Stomach (tissue), 19 donors: ENCODE measurements around the gene MTCH2. TPM values are rescaled to one million over a fixed set of nuclear protein-coding genes. Genes with fewer than 3 reads are reported as not detected.

Experiments used
- DNase-seq, 2 donors: peaks; one replicate each; pipeline versions ENCODE4 v3.0.0 to v3.0.0-alpha.2; 2013 to 2019
- H3K27ac ChIP-seq, 5 donors: fragments of 200-600 bp in 4 of 5; sonication (generic) in 4 of 5; one replicate each; pipeline ENCODE4 v1.5.1; 2013 to 2019; ENCODE audit warnings: mild to moderate bottlenecking in 1 of 5, moderate library complexity in 1 of 5
- H3K27me3 ChIP-seq, 3 donors: fragments of 200-600 bp; sonication (generic); one replicate each; pipeline ENCODE4 v1.5.1; 2017 to 2019; ENCODE audit warnings: mixed run types in 1 of 3
- H3K36me3 ChIP-seq, 4 donors: fragments of 200-600 bp; sonication (generic); 1 replicate in 3 of 4; 2 replicates in 1 of 4; pipeline ENCODE4 v1.5.1; 2016 to 2019
- H3K4me1 ChIP-seq, 4 donors: fragments of 200-600 bp; sonication (generic); one replicate each; pipeline ENCODE4 v1.5.1; 2016 to 2019
- H3K4me3 ChIP-seq, 4 donors: fragments of 200-600 bp; sonication (generic) in 3 of 4; one replicate each; pipeline ENCODE4 v1.5.1; 2016 to 2019; ENCODE audit warnings: mild to moderate bottlenecking in 1 of 4
- H3K9me3 ChIP-seq, 4 donors: fragments of 200-600 bp; sonication (generic); one replicate each; pipeline ENCODE4 v1.5.1; 2016 to 2019
- EP300 ChIP-seq: sonication (generic); formaldehyde crosslinking; IDR thresholded peaks from one replicate; pipeline ENCODE4 v1.6.1; 2017; ENCODE audit warnings: antibody characterized with exemption
- POLR2A ChIP-seq, 4 donors: fragments of 450-650 bp; IDR thresholded peaks; one replicate each; pipeline ENCODE4 v1.6.1; 2016; ENCODE audit warnings: antibody characterized with exemption in 4 of 4, control low read depth in 2 of 4, mild to moderate bottlenecking in 1 of 4, moderate library complexity in 1 of 4
- POLR2AphosphoS5 ChIP-seq, 3 donors: sonication (generic); formaldehyde crosslinking; IDR thresholded peaks; one replicate each; pipeline ENCODE4 v1.6.1; 2016; ENCODE audit warnings: antibody characterized with exemption in 3 of 3
- WGBS, 5 donors: extraction: QIAGEN DNeasy Blood & Tissue Kit in 3 of 5; methylation state at CpG; one replicate each; pipeline versions ENCODE4 v1.1.5 to v1.1.7; 2013 to 2018; 5-methylcytosine and 5-hydroxymethylcytosine counted together
- intact Hi-C: fragments of 100-400 bp; cut with DNase I; formaldehyde crosslinking; loops from one replicate; pipeline ENCODE4 v1.15.1; 2023; ENCODE audit warnings: low total_unique reads
- long read RNA-seq, 10 donors: transcript quantifications; one replicate each; lab custom pipeline, GENCODE V29; 2026
- polyA plus RNA-seq, 3 donors: library from polyadenylated mRNA; stranded (reverse); fragments of 200-250 nt; gene quantifications; one replicate each; pipeline ENCODE4 v1.2.3, GENCODE V29; 2013
- total RNA-seq, 5 donors: library from RNA; depleted of rRNA; stranded (reverse); fragments of >200 nt; gene quantifications; one replicate each; pipeline versions ENCODE4 v1.1.0 to v1.2.3, GENCODE V29; 2014 to 2016
- TF ChIP-seq, protein P1 (sequence below), 7 experiments: fragments of 450-650 bp in 4 of 7; fragments of 200-600 bp in 3 of 7; sonication (generic) in 3 of 7; IDR thresholded peaks; one replicate each; pipeline ENCODE4 v1.5.1; 2016 to 2019; ENCODE audit warnings: antibody characterized with exemption in 7 of 7, control low read depth in 2 of 7, mild to moderate bottlenecking in 1 of 7
- donor health status: healthy with polysubstance abuse.
- donor health status: Bipolar disorder and iron deficiency.
- donor health status: healthy.

The MTCH2 gene
- total RNA-seq: 10 to 100 TPM; 21.7 to 86.2 (median 49.6) TPM
- 10 to 100 TPM; 27.6 to 48.8 (median 37.2) TPM for polyA plus RNA-seq
- long read RNA-seq, donor 1, transcript MTCH2-201 (13 exons, 2,587 nt): major isoform, 5 of 5 reads
- long read RNA-seq, donor 1, partial matches to known transcripts: 0 of 5 reads
- long read RNA-seq, donor 1, other reads (novel, unspliced or antisense): 0 of 5 reads
- long read RNA-seq, donor 2, transcript MTCH2-201 (13 exons, 2,587 nt): major isoform, 11 of 19 reads
- long read RNA-seq, donor 2, partial matches to known transcripts: 6 of 19 reads
- long read RNA-seq, donor 2, other reads (novel, unspliced or antisense): 0 of 19 reads
- long read RNA-seq, donor 3, transcript MTCH2-201 (13 exons, 2,587 nt): major isoform, 12 of 19 reads
- long read RNA-seq, donor 3, partial matches to known transcripts: 7 of 19 reads
- long read RNA-seq, donor 3, other reads (novel, unspliced or antisense): 0 of 19 reads
- long read RNA-seq, donor 4, partial matches to known transcripts: 0 of 2 reads
- long read RNA-seq, donor 4, other reads (novel, unspliced or antisense): 0 of 2 reads
- long read RNA-seq, donor 5, transcript MTCH2-201 (13 exons, 2,587 nt): major isoform, 16 of 32 reads
- long read RNA-seq, donor 5, partial matches to known transcripts: 16 of 32 reads
- long read RNA-seq, donor 5, other reads (novel, unspliced or antisense): 0 of 32 reads
- long read RNA-seq, donor 6, transcript MTCH2-201 (13 exons, 2,587 nt): major isoform, 24 of 54 reads
- long read RNA-seq, donor 6, partial matches to known transcripts: 29 of 54 reads
- long read RNA-seq, donor 6, other reads (novel, unspliced or antisense): 0 of 54 reads
- long read RNA-seq, donor 7, transcript MTCH2-201 (13 exons, 2,587 nt): major isoform, 9 of 10 reads
- long read RNA-seq, donor 7, partial matches to known transcripts: 0 of 10 reads
- long read RNA-seq, donor 7, other reads (novel, unspliced or antisense): 0 of 10 reads
- long read RNA-seq, donor 8, transcript MTCH2-201 (13 exons, 2,587 nt): major isoform, 8 of 29 reads
- long read RNA-seq, donor 8, partial matches to known transcripts: 20 of 29 reads
- long read RNA-seq, donor 8, other reads (novel, unspliced or antisense): 0 of 29 reads
- long read RNA-seq, donor 9, transcript MTCH2-201 (13 exons, 2,587 nt): major isoform, 9 of 19 reads
- long read RNA-seq, donor 9, partial matches to known transcripts: 10 of 19 reads
- long read RNA-seq, donor 9, other reads (novel, unspliced or antisense): 0 of 19 reads
- long read RNA-seq, donor 10, transcript MTCH2-201 (13 exons, 2,587 nt): major isoform, 9 of 16 reads
- long read RNA-seq, donor 10, partial matches to known transcripts: 6 of 16 reads
- long read RNA-seq, donor 10, other reads (novel, unspliced or antisense): 0 of 16 reads

DNA sequence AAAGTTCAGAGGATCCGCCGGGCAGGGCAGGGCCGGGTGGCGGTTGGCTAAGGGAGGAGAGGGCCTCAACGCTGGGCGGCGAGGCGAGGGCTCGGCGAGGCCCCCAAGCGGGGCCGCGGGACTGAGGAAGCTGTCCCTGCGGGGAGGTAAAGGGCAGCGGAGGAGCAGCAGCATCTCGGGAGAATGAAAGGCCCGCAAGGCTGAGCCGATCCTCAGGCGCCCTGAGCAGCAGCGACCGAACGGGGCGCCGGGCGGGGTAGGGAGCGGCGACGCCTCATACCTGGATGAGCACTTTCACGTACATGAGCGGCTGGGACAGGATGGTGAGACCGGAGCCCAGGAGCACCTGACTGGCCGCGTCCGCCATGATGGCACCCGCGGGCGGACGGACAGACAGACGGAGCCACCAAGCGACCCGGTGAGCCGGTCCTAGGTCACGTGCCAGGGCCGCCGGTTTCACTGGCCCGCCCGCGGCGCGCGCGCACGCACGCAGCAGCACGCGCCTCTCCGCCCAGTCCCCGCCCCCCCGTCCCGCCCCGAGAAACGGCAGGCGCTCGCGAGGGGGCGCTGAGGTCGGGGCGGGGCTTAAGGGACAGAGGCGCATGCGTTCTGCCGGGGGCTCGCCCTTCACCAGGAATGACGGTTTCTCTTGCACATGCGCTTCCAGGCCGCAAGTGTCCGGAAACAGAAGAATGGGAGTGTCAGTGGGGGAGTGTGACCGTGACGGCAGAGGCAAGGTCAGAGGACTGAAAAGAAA lies at the start of gene MTCH2:
Gene MTCH2, minus strand, starts transcription at position 461 of the 757 bp plus-strand sequence. Its CDS starts 94 bp downstream, at position 367.
- WGBS, 5 donors: 1% methylated on average over 48 to 78 of the region's 78 CpGs
- peak within 1 kb of the TSS; percentile 88 to 98 (median 94) for H3K27ac ChIP-seq
- TF ChIP-seq POLR2AphosphoS5 (IDR thresholded peaks at IDR 0.05) (peak; percentile 62 to 88 (median 70)), POLR2A (IDR thresholded peaks at IDR 0.05) (no peak)
- TF ChIP-seq, protein P1, sequence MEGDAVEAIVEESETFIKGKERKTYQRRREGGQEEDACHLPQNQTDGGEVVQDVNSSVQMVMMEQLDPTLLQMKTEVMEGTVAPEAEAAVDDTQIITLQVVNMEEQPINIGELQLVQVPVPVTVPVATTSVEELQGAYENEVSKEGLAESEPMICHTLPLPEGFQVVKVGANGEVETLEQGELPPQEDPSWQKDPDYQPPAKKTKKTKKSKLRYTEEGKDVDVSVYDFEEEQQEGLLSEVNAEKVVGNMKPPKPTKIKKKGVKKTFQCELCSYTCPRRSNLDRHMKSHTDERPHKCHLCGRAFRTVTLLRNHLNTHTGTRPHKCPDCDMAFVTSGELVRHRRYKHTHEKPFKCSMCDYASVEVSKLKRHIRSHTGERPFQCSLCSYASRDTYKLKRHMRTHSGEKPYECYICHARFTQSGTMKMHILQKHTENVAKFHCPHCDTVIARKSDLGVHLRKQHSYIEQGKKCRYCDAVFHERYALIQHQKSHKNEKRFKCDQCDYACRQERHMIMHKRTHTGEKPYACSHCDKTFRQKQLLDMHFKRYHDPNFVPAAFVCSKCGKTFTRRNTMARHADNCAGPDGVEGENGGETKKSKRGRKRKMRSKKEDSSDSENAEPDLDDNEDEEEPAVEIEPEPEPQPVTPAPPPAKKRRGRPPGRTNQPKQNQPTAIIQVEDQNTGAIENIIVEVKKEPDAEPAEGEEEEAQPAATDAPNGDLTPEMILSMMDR (IDR thresholded peaks at IDR 0.05): peak in 4 of 7 experiments; percentile 24 to 62 (median 34)

DNA sequence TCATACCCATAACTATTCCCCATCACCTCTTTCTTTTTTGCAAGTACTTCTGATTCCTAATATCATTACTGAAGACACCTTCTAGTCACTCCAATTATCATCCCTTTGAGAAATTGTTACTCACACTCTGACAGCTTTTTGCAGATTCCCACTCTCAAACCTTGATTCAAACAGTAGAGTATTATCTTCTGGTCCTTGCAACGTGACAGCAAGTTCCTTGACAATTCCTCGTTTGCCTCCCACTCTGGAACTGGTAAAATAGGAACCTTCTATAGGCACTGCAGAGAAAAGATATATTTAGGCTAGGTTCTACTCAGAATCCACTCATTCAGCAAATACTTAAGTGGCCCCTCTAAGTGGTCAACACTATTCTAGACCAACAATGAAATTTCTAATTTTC lies 49.6 kb upstream of the MTCH2 start:
- intact Hi-C loops: no loop called here
- 56 to 73% (median 58%) methylated on average over 2 of the region's 2 CpGs for WGBS, 5 donors
- DNase-seq: no peak
- Histone ChIP-seq H3K27ac (no peak overlapping the region), H3K4me1 (no peaks in the 10 kb centered on the region), H3K36me3 (no peaks in the 10 kb centered on the region), H3K4me3 (no peak overlapping the region), H3K9me3 (no peaks in the 10 kb centered on the region), H3K27me3 (no peaks in the 10 kb centered on the region)
- TF ChIP-seq POLR2A (IDR thresholded peaks at IDR 0.05): no peak
- no peak for TF ChIP-seq POLR2AphosphoS5 (IDR thresholded peaks at IDR 0.05)
- TF ChIP-seq EP300: no peak
- TF ChIP-seq, protein P1 (IDR thresholded peaks at IDR 0.05): no peak

More for the DNA sequence above, at the start of gene MTCH2:
- peak within 1 kb of the TSS; percentile 74 to 93 (median 80) for H3K4me3 ChIP-seq
- H3K36me3 ChIP-seq: peaks cover 15 to 23% (median 21%) of the 10 kb centered on the region in 4 donors
- H3K9me3 ChIP-seq: no peaks in the 10 kb centered on the region
- peaks cover 0 to 32% (median 20%) of the 10 kb centered on the region in 4 donors for H3K4me1 ChIP-seq
- DNase-seq: peak; percentile 95 to 99
- no peaks in the 10 kb centered on the region for H3K27me3 ChIP-seq
- intact Hi-C loops: no loop called here

DNA sequence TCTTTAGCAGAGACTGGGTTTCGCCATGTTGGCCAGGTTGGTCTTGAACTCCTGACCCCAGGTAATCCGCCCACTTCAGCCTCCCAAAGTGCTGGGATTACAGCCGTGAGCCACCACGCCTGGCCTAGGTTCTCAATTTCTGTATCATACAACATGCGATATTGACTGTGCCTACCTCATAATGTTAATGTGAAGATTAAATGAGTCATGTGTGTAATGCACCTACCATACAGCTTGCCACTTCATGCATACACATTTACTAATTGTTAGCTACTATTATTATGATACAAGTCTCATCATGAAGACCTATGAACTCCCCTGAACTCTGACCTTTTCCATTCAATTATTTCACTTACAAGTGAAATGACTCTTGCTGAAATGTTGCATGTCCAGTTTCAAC lies 47.1 kb upstream of the MTCH2 start:
- intact Hi-C loops: no loop called here
- H3K4me1 ChIP-seq: no peaks in the 10 kb centered on the region
- no peak for TF ChIP-seq EP300
- TF ChIP-seq POLR2A (IDR thresholded peaks at IDR 0.05): no peak
- TF ChIP-seq, protein P1 (IDR thresholded peaks at IDR 0.05): no peak
- no peak for TF ChIP-seq POLR2AphosphoS5 (IDR thresholded peaks at IDR 0.05)
- H3K27ac ChIP-seq: no peak overlapping the region
- no peak for DNase-seq
- no peaks in the 10 kb centered on the region for H3K27me3 ChIP-seq
- no peak overlapping the region for H3K4me3 ChIP-seq
- no peaks in the 10 kb centered on the region for H3K9me3 ChIP-seq
- no peaks in the 10 kb centered on the region for H3K36me3 ChIP-seq
- 88 to 98% (median 96%) methylated on average over 4 to 5 of the region's 5 CpGs for WGBS, 5 donors
